ENCODE data around the gene CACNA1E. TPM values are rescaled to one million over a fixed set of nuclear protein-coding genes. Genes with fewer than 3 reads are reported as not detected.

Gene CACNA1E
- total and polyA plus RNA-seq, 2 of the 4 experiments (the other 2 are of a cell fraction), result not detected

- in situ Hi-C loops (cut with MboI; ENCODE audit: low sequenced_read_pairs) (no loop called here), dilution Hi-C loops (cut with HindIII; ENCODE audit: low sequenced_read_pairs, unreplicated experiment) (no loop called here), intact Hi-C loops (cut with micrococcal nuclease) (no loop called here)
- ATAC-seq (ENCODE audit: low read depth) (no peak), DNase-seq (no peak)
- Histone ChIP-seq H2BK15ac (ENCODE audit: low read depth, low read length) (no peak overlapping the region), H2AFZ (replicated peaks; ENCODE audit: low read length, poor library complexity) (no peak overlapping the region), H2BK20ac (ENCODE audit: low read depth, low read length) (no peak overlapping the region), H3K23ac (ENCODE audit: low read depth, low read length) (no peak overlapping the region), H4K20me1 (ENCODE audit: insufficient read depth, low read length) (no peaks in the 10 kb centered on the region), H2BK120ac (ENCODE audit: low read depth, low read length) (no peak overlapping the region), H3K36me3 (ENCODE audit: control insufficient read depth, insufficient read depth, low read length) (no peaks in the 10 kb centered on the region), H3K4ac (ENCODE audit: low read depth, low read length) (no peak overlapping the region), H3K4me2 (ENCODE audit: low read depth, low read length) (no peak overlapping the region), H2AK5ac (ENCODE audit: low read depth, low read length) (no peak overlapping the region), H3K9me1 (ENCODE audit: insufficient read depth, low read length) (no peaks in the 10 kb centered on the region), H3K27me3 (ENCODE audit: control insufficient read depth, insufficient read depth, low read length) (no peaks in the 10 kb centered on the region), H3K4me3 (ENCODE audit: insufficient read depth, low read depth, low read length) (no peak overlapping the region), H3K14ac (replicated peaks; ENCODE audit: low read depth, low read length) (no peak overlapping the region), H3K9me3 (ENCODE audit: control insufficient read depth, insufficient read depth, low read length) (peaks cover 42% of the 10 kb centered on the region), H4K5ac (ENCODE audit: low read depth, low read length) (no peak overlapping the region), H4K8ac (ENCODE audit: low read depth in 2 of 2, low read length in 2 of 2) (no peak overlapping the region), H3K79me1 (ENCODE audit: low read depth in 1 of 2, low read length in 2 of 2) (no peaks in the 10 kb centered on the region), H3K9ac (ENCODE audit: low read depth, low read length) (no peak overlapping the region), H3K56ac (ENCODE audit: extremely low read depth, insufficient read depth, low read length) (no peak overlapping the region), H2AK9ac (replicated peaks; ENCODE audit: low read depth, low read length, poor library complexity) (no peak overlapping the region), H3K4me1 (ENCODE audit: control insufficient read depth, insufficient read depth, low read length) (no peaks in the 10 kb centered on the region), H3K18ac (ENCODE audit: low read depth, low read length) (no peak overlapping the region), H3K27ac (ENCODE audit: insufficient read depth, low read length) (no peak overlapping the region), H2BK5ac (ENCODE audit: low read depth, low read length, poor library complexity, severe bottlenecking) (no peak overlapping the region), H4K91ac (ENCODE audit: insufficient read depth, low read depth, low read length) (no peak overlapping the region)
- POLR2A ChIA-PET (ENCODE audit: unreplicated experiment), result no interaction called here
- CTCF ChIA-PET, result no interaction called here
- TF ChIP-seq CHD1 (IDR thresholded peaks at IDR 0.05; ENCODE audit: low read depth, low read length) (no peak), MAFK (IDR thresholded peaks at IDR 0.05; ENCODE audit: low read depth, low read length) (no peak), ELK1 (IDR thresholded peaks at IDR 0.05; ENCODE audit: borderline replicate concordance, low read depth, low read length) (no peak), CEBPB (IDR thresholded peaks at IDR 0.05; ENCODE audit: low read depth, low read length) (no peak), USF2 (IDR thresholded peaks at IDR 0.05; ENCODE audit: low read depth, low read length) (no peak), CTCF (conservative IDR thresholded peaks at IDR 0.05; ENCODE audit: low read depth, low read length) (no peak), BHLHE40 (IDR thresholded peaks at IDR 0.05; ENCODE audit: low read depth, low read length) (no peak), FOS (IDR thresholded peaks at IDR 0.05; ENCODE audit: low read depth, low read length) (no peak), RFX5 (IDR thresholded peaks at IDR 0.05; ENCODE audit: low read depth, low read length) (no peak), RAD21 (IDR thresholded peaks at IDR 0.05; ENCODE audit: low read length) (no peak), POLR2A (IDR thresholded peaks at IDR 0.05; ENCODE audit: low read depth, low read length) (no peak), SMC3 (IDR thresholded peaks at IDR 0.05; ENCODE audit: low read depth, low read length) (no peak), MAZ (IDR thresholded peaks at IDR 0.05; ENCODE audit: borderline replicate concordance, low read depth, low read length) (no peak), MXI1 (IDR thresholded peaks at IDR 0.05; ENCODE audit: borderline replicate concordance, low read depth, low read length) (no peak), RCOR1 (IDR thresholded peaks at IDR 0.05; ENCODE audit: insufficient replicate concordance, low read length) (no peak), NFE2L2 (IDR thresholded peaks at IDR 0.05; ENCODE audit: low read depth, low read length) (no peak)
- 91% methylated on average over 4 of the region's 7 CpGs; no CpG with 5 or more reads in 1 of the 2 experiments for WGBS, 2 experiments (ENCODE audit: extremely low coverage in 2 of 2, insufficient read length in 1 of 2)
- BruUV-seq (replicated peaks), result no TSS peak
These were observed 247.3 kb downstream of the CACNA1E start for GRCh38 chr1:181730606-181731005.

Data from IMR-90 (cell line).